ENCODE results near the gene SOAT1. TPM values are rescaled to one million over a fixed set of nuclear protein-coding genes. Genes with fewer than 3 reads are reported as not detected.

SOAT1 gene
- total and polyA plus RNA-seq, 10 of the 15 experiments (the other 5 are each of a cell fraction or from before 2014, with no cell fraction given) = 8.6 to 68.5 (median 22.3) TPM

GRCh38 chr1:179340918-179341317, 47.3 kb downstream of the SOAT1 start:
- Histone ChIP-seq H3K27me3 (replicated peaks in 1 of 2; ENCODE audit: control insufficient read depth in 2 of 2, insufficient read depth in 2 of 2, low read length in 1 of 2) (no peaks in the 10 kb centered on the region), H2AFZ (ENCODE audit: control insufficient read depth, low read depth, low read length) (no peak overlapping the region), H3K9me3 (replicated peaks; ENCODE audit: control insufficient read depth, insufficient read depth, low read length) (no peaks in the 10 kb centered on the region), H3K36me3 (ENCODE audit: control insufficient read depth in 2 of 2, insufficient read depth in 2 of 2, low read length in 1 of 2) (peaks cover 5 to 17% of the 10 kb centered on the region in 2 experiments; a peak in 3 of 4 replicates), H3K27ac (ENCODE audit: control insufficient read depth, insufficient read depth) (no peak overlapping the region), H3K9ac (ENCODE audit: control insufficient read depth, insufficient read depth, low read length) (no peak overlapping the region), H3K79me2 (ENCODE audit: control insufficient read depth, insufficient read depth, low read length) (no peaks in the 10 kb centered on the region), H3K4me2 (ENCODE audit: control insufficient read depth, insufficient read depth) (no peak overlapping the region), H3K4me1 (ENCODE audit: control insufficient read depth, insufficient read depth, low read length) (no peaks in the 10 kb centered on the region), H4K20me1 (ENCODE audit: control insufficient read depth, insufficient read depth) (no peaks in the 10 kb centered on the region), H3K4me3 (no peak overlapping the region)
- ChIA-PET CTCF (no interaction called here), RAD21 (ENCODE audit: unreplicated experiment) (no interaction called here), SMC1A (ENCODE audit: uncharacterized antibody, unreplicated experiment) (interaction anchor here (1.2 to 1.3 kb wide), 2 partner anchors 24 to 43 kb away, joined by 3 read pairs; no protein-coding TSS in a partner anchor), POLR2A (no interaction called here)
- no peak for FAIRE-seq
- 89% methylated on average over 5 of the region's 5 CpGs for WGBS (ENCODE audit: insufficient coverage, insufficient replicate concordance, low lambda C conversion rate, missing lambda C conversion rate)
- BruUV-seq (replicated peaks) = no TSS peak
- no peak for DNase-seq (ENCODE audit: low read depth, low spot score)
- ATAC-seq = no peak
- intact Hi-C loops (cut with micrococcal nuclease; ENCODE audit: unreplicated experiment) (no loop called here), in situ Hi-C loops (cut with MboI) (no loop called here)
- no peak for TF ChIP-seq ASH2L (IDR thresholded peaks at IDR 0.05; ENCODE audit: borderline replicate concordance, low read depth)
- no peak for TF ChIP-seq KDM1A (IDR thresholded peaks at IDR 0.05; ENCODE audit: borderline replicate concordance)
- peak; percentile 78; the same call in 1 of the 2 replicates for TF ChIP-seq SPI1 (IDR thresholded peaks at IDR 0.05; ENCODE audit: borderline replicate concordance, insufficient read depth, low read depth, low read length)

DNA sequence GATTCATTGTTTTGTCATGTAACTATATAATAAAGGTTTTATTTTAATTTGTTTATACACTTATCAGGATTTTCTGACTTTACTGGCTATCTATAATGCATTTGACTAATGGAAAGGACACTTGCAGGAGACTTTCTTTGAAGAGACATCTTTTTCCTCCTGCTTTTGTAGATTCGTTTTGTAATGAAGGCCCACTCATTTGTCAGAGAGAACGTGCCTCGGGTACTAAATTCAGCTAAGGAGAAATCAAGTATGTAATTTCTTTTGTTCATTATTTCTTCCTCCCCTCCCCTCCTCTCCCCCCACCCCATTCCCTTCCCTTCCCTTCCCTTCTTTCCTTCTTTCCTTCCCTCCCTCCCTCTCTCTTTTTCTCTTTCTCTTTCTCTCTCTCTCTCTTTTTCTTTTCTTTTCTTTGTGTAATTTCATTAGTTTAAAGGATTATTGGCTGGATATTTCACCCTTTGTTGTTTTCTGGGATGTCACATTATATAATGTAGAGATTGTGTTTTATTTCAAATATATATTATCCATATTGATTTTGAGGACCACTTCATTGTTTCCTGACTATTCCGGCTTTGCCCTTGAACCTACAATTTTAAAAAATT, 48.4 kb downstream of the SOAT1 start:
- Histone ChIP-seq H4K20me1 (ENCODE audit: control insufficient read depth, insufficient read depth) (no peaks in the 10 kb centered on the region), H3K9me3 (replicated peaks; ENCODE audit: control insufficient read depth, insufficient read depth, low read length) (no peaks in the 10 kb centered on the region), H3K4me2 (ENCODE audit: control insufficient read depth, insufficient read depth) (no peak overlapping the region), H3K4me1 (ENCODE audit: control insufficient read depth, insufficient read depth, low read length) (no peaks in the 10 kb centered on the region), H3K79me2 (ENCODE audit: control insufficient read depth, insufficient read depth, low read length) (no peaks in the 10 kb centered on the region), H3K4me3 (no peak overlapping the region), H3K36me3 (ENCODE audit: control insufficient read depth in 2 of 2, insufficient read depth in 2 of 2, low read length in 1 of 2) (peaks cover 5 to 17% of the 10 kb centered on the region in 2 experiments; a peak in 3 of 4 replicates), H2AFZ (ENCODE audit: control insufficient read depth, low read depth, low read length) (no peak overlapping the region), H3K9ac (ENCODE audit: control insufficient read depth, insufficient read depth, low read length) (no peak overlapping the region), H3K27me3 (replicated peaks in 1 of 2; ENCODE audit: control insufficient read depth in 2 of 2, insufficient read depth in 2 of 2, low read length in 1 of 2) (no peaks in the 10 kb centered on the region), H3K27ac (ENCODE audit: control insufficient read depth, insufficient read depth) (no peak overlapping the region)
- ChIA-PET RAD21 (ENCODE audit: unreplicated experiment) (no interaction called here), CTCF (no interaction called here), SMC1A (ENCODE audit: uncharacterized antibody, unreplicated experiment) (interaction anchor here (0.7 kb wide), 1 partner anchor 39 kb away, joined by 3 read pairs; no protein-coding TSS in a partner anchor), POLR2A (no interaction called here)
- DNase-seq (ENCODE audit: low read depth, low spot score) (no peak), ATAC-seq (no peak), FAIRE-seq (no peak)
- 96% methylated on average over 4 of the region's 4 CpGs for WGBS (ENCODE audit: insufficient coverage, insufficient replicate concordance, low lambda C conversion rate, missing lambda C conversion rate)
- intact Hi-C loops (cut with micrococcal nuclease; ENCODE audit: unreplicated experiment) = no loop called here
- BruUV-seq (replicated peaks) = no TSS peak
- in situ Hi-C loops (cut with MboI) = no loop called here
- no peak for TF ChIP-seq CHD4 (IDR thresholded peaks at IDR 0.05)
- TF ChIP-seq PRDM15 (CRISPR knock-in tag; IDR thresholded peaks at IDR 0.05) = no peak
- TF ChIP-seq BACH1 (IDR thresholded peaks at IDR 0.05; ENCODE audit: borderline replicate concordance) = no peak
- TF ChIP-seq KAT2A (conservative IDR thresholded peaks at IDR 0.05; ENCODE audit: control insufficient read depth, low read depth, low read length) = no peak
- no peak for TF ChIP-seq MAX (IDR thresholded peaks at IDR 0.05; ENCODE audit: low read depth, low read length)
- no peak for TF ChIP-seq GATAD2B (conservative IDR thresholded peaks at IDR 0.05; ENCODE audit: low read depth)
- TF ChIP-seq YBX1 (IDR thresholded peaks at IDR 0.05) = no peak
- TF ChIP-seq ASH2L (IDR thresholded peaks at IDR 0.05; ENCODE audit: borderline replicate concordance, low read depth) = no peak
- TF ChIP-seq SKIL (IDR thresholded peaks at IDR 0.05; ENCODE audit: low read depth, poor library complexity, severe bottlenecking) = no peak
